GM23338 (cell line): ENCODE results near the gene PTPRN2. TPM values are rescaled to one million over a fixed set of nuclear protein-coding genes. Genes with fewer than 3 reads are reported as not detected.

ENCODE experiments used
- ATAC-seq: fragments of 200-7000 bp; cut with Tn5 transposase; 3 replicates; pipeline ENCODE4 v1.9.1; 2020
- DNase-seq: peaks from one replicate; pipeline ENCODE4 v3.0.0-alpha.2; 2015; ENCODE audit warnings: low spot score
- H2AFZ ChIP-seq: fragments of 200-600 bp; sonication (generic); 2 replicates; pipeline ENCODE4 v1.8.0; 2016; ENCODE audit warnings: antibody characterized with exemption, mild to moderate bottlenecking, moderate library complexity
- H3F3A ChIP-seq: fragments of 200-600 bp; sonication (generic); replicated peaks from 2 replicates; pipeline ENCODE4 v1.8.0; 2017; ENCODE audit warnings: antibody characterized with exemption, mixed run types, low read depth
- H3K27ac ChIP-seq: fragments of 200-600 bp; sonication (generic); 2 replicates; pipeline ENCODE4 v1.6.1; 2016; ENCODE audit warnings: low read depth
- H3K27me3 ChIP-seq: fragments of 200-600 bp; sonication (generic); 2 replicates; pipeline ENCODE4 v1.8.0; 2016; ENCODE audit warnings: mild to moderate bottlenecking, mixed run types, moderate library complexity; ENCODE audit not compliant: insufficient read depth
- H3K36me3 ChIP-seq: fragments of 200-600 bp; sonication (generic); 2 replicates; pipeline ENCODE4 v1.8.0; 2016; ENCODE audit warnings: mild to moderate bottlenecking; ENCODE audit not compliant: insufficient read depth
- H3K4me1 ChIP-seq: fragments of 200-600 bp; sonication (generic); 2 replicates; pipeline ENCODE4 v1.8.0; 2016; ENCODE audit warnings: mild to moderate bottlenecking, moderate library complexity; ENCODE audit not compliant: insufficient read depth
- H3K4me2 ChIP-seq: fragments of 200-600 bp; sonication (generic); 2 replicates; pipeline ENCODE4 v1.7.1; 2017; ENCODE audit warnings: mixed run types
- H3K4me3 ChIP-seq: fragments of 200-600 bp; sonication (generic); 2 replicates; pipeline ENCODE4 v1.6.1; 2016; ENCODE audit warnings: mixed run types
- H3K79me2 ChIP-seq: fragments of 200-600 bp; sonication (generic); replicated peaks from 2 replicates; pipeline ENCODE4 v1.8.0; 2017; ENCODE audit warnings: mild to moderate bottlenecking; ENCODE audit not compliant: insufficient read depth
- H3K9me2 ChIP-seq: fragments of 200-600 bp; sonication (generic); 2 replicates; pipeline ENCODE4 v1.8.0; 2017; ENCODE audit not compliant: insufficient read depth
- H4K20me1 ChIP-seq: fragments of 200-600 bp; sonication (generic); replicated peaks from 2 replicates; pipeline ENCODE4 v1.8.0; 2017; ENCODE audit warnings: mild to moderate bottlenecking; ENCODE audit not compliant: insufficient read depth
- H3K27ac Mint-ChIP-seq: 2 replicates; pipeline ENCODE4 v1.8.0; 2020; ENCODE audit warnings: inconsistent platforms, mild to moderate bottlenecking, moderate library complexity, mixed read lengths
- H3K27me3 Mint-ChIP-seq: 3 replicates; pipeline ENCODE4 v1.8.0; 2022; ENCODE audit warnings: low read depth, mild to moderate bottlenecking, moderate library complexity, mixed read lengths, inconsistent platforms; ENCODE audit not compliant: insufficient read depth, poor library complexity
- H3K36me3 Mint-ChIP-seq: 3 replicates; pipeline ENCODE4 v1.8.0; 2021; ENCODE audit warnings: low read depth, mild to moderate bottlenecking, inconsistent platforms, moderate library complexity, mixed read lengths
- H3K4me1 Mint-ChIP-seq: 3 replicates; pipeline ENCODE4 v1.8.0; 2020; ENCODE audit warnings: mild to moderate bottlenecking, inconsistent platforms, mixed read lengths
- H3K4me3 Mint-ChIP-seq: 3 replicates; pipeline ENCODE4 v1.8.0; 2021; ENCODE audit warnings: moderate library complexity, mild to moderate bottlenecking, inconsistent platforms, mixed read lengths
- H3K9me3 Mint-ChIP-seq: 3 replicates; pipeline ENCODE4 v1.8.0; 2020; ENCODE audit warnings: moderate library complexity, mild to moderate bottlenecking, inconsistent platforms, mixed read lengths
- CREB1 ChIP-seq: fragments of 250-450 bp; sonication (Bioruptor Pico); IDR thresholded peaks from 2 replicates; pipeline ENCODE4 v1.5.0; 2020; ENCODE audit warnings: low read depth, mild to moderate bottlenecking, moderate library complexity
- EZH2 ChIP-seq: fragments of 200-600 bp; sonication (generic); IDR thresholded peaks from one replicate; pipeline ENCODE4 v1.8.0; 2017; ENCODE audit warnings: antibody characterized with exemption, mild to moderate bottlenecking, low read depth; ENCODE audit not compliant: unreplicated experiment
- EZH2phosphoT487 ChIP-seq: fragments of 200-600 bp; sonication (generic); IDR thresholded peaks from one replicate; pipeline ENCODE4 v1.8.1; 2018; ENCODE audit warnings: antibody characterized with exemption; ENCODE audit not compliant: unreplicated experiment
- JUNB ChIP-seq: IDR thresholded peaks from one replicate; pipeline ENCODE4 v1.6.1; 2016; ENCODE audit warnings: antibody characterized with exemption; ENCODE audit not compliant: unreplicated experiment
- NANOG ChIP-seq: IDR thresholded peaks from 2 replicates; pipeline ENCODE4 v1.6.1; 2016; ENCODE audit warnings: antibody characterized with exemption, borderline replicate concordance
- POLR2AphosphoS5 ChIP-seq: IDR thresholded peaks from 2 replicates; pipeline ENCODE4 v1.6.1; 2016; ENCODE audit warnings: antibody characterized with exemption, low read depth
- STAT1 ChIP-seq: IDR thresholded peaks from one replicate; pipeline ENCODE4 v1.6.1; 2016; ENCODE audit warnings: antibody characterized with exemption; ENCODE audit not compliant: unreplicated experiment
- ZNF114 ChIP-seq: fragments of 250-450 bp; sonication (Bioruptor Pico); IDR thresholded peaks from 2 replicates; pipeline ENCODE4 v1.5.0; 2020; ENCODE audit warnings: mild to moderate bottlenecking, moderate library complexity
- ZNF331 ChIP-seq: fragments of 250-450 bp; sonication (Bioruptor Pico); IDR thresholded peaks from 2 replicates; pipeline ENCODE4 v1.5.0; 2020; ENCODE audit warnings: low read depth, mild to moderate bottlenecking, moderate library complexity
- polyA plus RNA-seq: library from polyadenylated mRNA; unstranded; fragments of >200 nt; fragmentation: Nextera tagmentation; extraction: Ambion mirVana; gene quantifications from 2 replicates; pipeline ENCODE4 v1.2.1, GENCODE V29; 2016
- total RNA-seq: library from RNA; depleted of rRNA; stranded (reverse); fragments of >200 nt; shearing (Covaris generic); gene quantifications from 2 replicates; pipeline ENCODE4 v1.2.3, GENCODE V29; 2014
- TF ChIP-seq, protein P1 (sequence below): IDR thresholded peaks from 2 replicates; pipeline ENCODE4 v1.6.1; 2016; ENCODE audit warnings: antibody characterized with exemption
- TF ChIP-seq, protein P2 (sequence below), 2 experiments: fragments of 200-600 bp in 1 of 2; sonication (generic) in 1 of 2; conservative IDR thresholded peaks; 2 replicates each; pipeline versions ENCODE4 v1.5.1 to v1.6.1; 2016 to 2017; ENCODE audit warnings: antibody characterized with exemption in 2 of 2, low read depth in 2 of 2, mild to moderate bottlenecking in 2 of 2, moderate library complexity in 1 of 2
- TF ChIP-seq, protein P3 (sequence below): fragments of 250-450 bp; sonication (Bioruptor Pico); IDR thresholded peaks from 2 replicates; pipeline ENCODE4 v1.5.0; 2020; ENCODE audit warnings: mild to moderate bottlenecking, moderate library complexity
- TF ChIP-seq, protein P4 (sequence below): IDR thresholded peaks from one replicate; pipeline ENCODE4 v1.6.1; 2018; ENCODE audit warnings: antibody characterized with exemption; ENCODE audit not compliant: unreplicated experiment

The PTPRN2 gene
- total and polyA plus RNA-seq, 2 experiments from 2014 or later = 0.87 to 4.0 TPM

DNA sequence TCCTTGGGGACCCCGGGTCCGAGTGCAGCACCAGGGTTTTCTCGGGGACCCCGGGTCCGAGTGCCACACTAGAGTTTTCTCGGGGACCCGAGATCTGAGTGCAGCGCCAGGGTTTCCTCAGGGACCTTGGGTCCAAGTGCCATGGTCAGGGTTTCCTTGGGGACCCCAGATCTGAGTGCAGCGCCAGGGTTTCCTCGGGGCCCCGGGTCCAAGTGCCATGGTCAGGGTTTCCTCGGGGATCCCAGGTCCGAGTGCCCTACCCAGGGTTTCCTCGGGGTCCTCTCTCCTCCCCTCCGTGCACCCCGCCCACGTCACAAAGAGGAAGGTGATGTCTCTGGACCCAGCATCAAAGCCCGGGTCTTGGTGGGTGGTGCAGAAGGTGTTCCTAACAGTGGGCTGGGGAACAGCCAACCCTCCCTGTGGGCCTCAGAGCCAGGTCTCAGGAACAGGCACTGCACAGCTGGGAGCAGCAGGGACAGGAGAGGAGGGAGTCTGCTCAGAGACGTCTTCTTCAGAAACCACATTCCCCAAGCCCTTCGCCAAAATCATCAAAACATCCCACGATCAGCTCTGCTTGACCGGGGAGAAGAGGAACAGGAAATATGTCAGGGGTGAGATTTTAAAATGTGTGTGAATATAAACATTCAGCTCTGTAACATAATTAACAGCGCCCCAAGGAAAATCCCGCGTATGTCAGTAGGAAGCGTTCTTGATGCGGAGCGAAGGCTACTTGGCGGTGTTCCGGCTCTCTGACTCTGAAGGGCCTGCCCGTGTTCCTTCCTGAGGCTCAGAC lies 710.1 kb downstream of the PTPRN2 start:
- H3K27me3 Mint-ChIP-seq = peaks cover 10% of the 10 kb centered on the region
- peaks cover 49% of the 10 kb centered on the region for H3K36me3 Mint-ChIP-seq
- Histone ChIP-seq H3K27ac (no peak overlapping the region), H3K79me2 (no peaks in the 10 kb centered on the region), H3K4me1 (no peaks in the 10 kb centered on the region), H3K27me3 (no peaks in the 10 kb centered on the region), H3K4me2 (no peak overlapping the region), H3K9me2 (no peaks in the 10 kb centered on the region), H2AFZ (no peak overlapping the region), H3K4me3 (no peak overlapping the region), H3K36me3 (no peaks in the 10 kb centered on the region), H3F3A (no peaks in the 10 kb centered on the region), H4K20me1 (no peaks in the 10 kb centered on the region)
- no peak overlapping the region for H3K27ac Mint-ChIP-seq
- H3K4me1 Mint-ChIP-seq = no peaks in the 10 kb centered on the region
- H3K4me3 Mint-ChIP-seq = no peak overlapping the region
- TF ChIP-seq STAT1 (no peak), CREB1 (CRISPR knock-in tag) (no peak), EZH2phosphoT487 (no peak), ZNF114 (CRISPR knock-in tag) (no peak), ZNF331 (no peak), JUNB (no peak), POLR2AphosphoS5 (no peak), EZH2 (no peak), NANOG (no peak)
- TF ChIP-seq, protein P1, sequence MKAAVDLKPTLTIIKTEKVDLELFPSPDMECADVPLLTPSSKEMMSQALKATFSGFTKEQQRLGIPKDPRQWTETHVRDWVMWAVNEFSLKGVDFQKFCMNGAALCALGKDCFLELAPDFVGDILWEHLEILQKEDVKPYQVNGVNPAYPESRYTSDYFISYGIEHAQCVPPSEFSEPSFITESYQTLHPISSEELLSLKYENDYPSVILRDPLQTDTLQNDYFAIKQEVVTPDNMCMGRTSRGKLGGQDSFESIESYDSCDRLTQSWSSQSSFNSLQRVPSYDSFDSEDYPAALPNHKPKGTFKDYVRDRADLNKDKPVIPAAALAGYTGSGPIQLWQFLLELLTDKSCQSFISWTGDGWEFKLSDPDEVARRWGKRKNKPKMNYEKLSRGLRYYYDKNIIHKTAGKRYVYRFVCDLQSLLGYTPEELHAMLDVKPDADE = no peak
- TF ChIP-seq, protein P2, sequence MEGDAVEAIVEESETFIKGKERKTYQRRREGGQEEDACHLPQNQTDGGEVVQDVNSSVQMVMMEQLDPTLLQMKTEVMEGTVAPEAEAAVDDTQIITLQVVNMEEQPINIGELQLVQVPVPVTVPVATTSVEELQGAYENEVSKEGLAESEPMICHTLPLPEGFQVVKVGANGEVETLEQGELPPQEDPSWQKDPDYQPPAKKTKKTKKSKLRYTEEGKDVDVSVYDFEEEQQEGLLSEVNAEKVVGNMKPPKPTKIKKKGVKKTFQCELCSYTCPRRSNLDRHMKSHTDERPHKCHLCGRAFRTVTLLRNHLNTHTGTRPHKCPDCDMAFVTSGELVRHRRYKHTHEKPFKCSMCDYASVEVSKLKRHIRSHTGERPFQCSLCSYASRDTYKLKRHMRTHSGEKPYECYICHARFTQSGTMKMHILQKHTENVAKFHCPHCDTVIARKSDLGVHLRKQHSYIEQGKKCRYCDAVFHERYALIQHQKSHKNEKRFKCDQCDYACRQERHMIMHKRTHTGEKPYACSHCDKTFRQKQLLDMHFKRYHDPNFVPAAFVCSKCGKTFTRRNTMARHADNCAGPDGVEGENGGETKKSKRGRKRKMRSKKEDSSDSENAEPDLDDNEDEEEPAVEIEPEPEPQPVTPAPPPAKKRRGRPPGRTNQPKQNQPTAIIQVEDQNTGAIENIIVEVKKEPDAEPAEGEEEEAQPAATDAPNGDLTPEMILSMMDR (conservative IDR thresholded peaks at IDR 0.05; ENCODE audit: low read depth in 2 of 2) = no peak
- TF ChIP-seq, protein P3, sequence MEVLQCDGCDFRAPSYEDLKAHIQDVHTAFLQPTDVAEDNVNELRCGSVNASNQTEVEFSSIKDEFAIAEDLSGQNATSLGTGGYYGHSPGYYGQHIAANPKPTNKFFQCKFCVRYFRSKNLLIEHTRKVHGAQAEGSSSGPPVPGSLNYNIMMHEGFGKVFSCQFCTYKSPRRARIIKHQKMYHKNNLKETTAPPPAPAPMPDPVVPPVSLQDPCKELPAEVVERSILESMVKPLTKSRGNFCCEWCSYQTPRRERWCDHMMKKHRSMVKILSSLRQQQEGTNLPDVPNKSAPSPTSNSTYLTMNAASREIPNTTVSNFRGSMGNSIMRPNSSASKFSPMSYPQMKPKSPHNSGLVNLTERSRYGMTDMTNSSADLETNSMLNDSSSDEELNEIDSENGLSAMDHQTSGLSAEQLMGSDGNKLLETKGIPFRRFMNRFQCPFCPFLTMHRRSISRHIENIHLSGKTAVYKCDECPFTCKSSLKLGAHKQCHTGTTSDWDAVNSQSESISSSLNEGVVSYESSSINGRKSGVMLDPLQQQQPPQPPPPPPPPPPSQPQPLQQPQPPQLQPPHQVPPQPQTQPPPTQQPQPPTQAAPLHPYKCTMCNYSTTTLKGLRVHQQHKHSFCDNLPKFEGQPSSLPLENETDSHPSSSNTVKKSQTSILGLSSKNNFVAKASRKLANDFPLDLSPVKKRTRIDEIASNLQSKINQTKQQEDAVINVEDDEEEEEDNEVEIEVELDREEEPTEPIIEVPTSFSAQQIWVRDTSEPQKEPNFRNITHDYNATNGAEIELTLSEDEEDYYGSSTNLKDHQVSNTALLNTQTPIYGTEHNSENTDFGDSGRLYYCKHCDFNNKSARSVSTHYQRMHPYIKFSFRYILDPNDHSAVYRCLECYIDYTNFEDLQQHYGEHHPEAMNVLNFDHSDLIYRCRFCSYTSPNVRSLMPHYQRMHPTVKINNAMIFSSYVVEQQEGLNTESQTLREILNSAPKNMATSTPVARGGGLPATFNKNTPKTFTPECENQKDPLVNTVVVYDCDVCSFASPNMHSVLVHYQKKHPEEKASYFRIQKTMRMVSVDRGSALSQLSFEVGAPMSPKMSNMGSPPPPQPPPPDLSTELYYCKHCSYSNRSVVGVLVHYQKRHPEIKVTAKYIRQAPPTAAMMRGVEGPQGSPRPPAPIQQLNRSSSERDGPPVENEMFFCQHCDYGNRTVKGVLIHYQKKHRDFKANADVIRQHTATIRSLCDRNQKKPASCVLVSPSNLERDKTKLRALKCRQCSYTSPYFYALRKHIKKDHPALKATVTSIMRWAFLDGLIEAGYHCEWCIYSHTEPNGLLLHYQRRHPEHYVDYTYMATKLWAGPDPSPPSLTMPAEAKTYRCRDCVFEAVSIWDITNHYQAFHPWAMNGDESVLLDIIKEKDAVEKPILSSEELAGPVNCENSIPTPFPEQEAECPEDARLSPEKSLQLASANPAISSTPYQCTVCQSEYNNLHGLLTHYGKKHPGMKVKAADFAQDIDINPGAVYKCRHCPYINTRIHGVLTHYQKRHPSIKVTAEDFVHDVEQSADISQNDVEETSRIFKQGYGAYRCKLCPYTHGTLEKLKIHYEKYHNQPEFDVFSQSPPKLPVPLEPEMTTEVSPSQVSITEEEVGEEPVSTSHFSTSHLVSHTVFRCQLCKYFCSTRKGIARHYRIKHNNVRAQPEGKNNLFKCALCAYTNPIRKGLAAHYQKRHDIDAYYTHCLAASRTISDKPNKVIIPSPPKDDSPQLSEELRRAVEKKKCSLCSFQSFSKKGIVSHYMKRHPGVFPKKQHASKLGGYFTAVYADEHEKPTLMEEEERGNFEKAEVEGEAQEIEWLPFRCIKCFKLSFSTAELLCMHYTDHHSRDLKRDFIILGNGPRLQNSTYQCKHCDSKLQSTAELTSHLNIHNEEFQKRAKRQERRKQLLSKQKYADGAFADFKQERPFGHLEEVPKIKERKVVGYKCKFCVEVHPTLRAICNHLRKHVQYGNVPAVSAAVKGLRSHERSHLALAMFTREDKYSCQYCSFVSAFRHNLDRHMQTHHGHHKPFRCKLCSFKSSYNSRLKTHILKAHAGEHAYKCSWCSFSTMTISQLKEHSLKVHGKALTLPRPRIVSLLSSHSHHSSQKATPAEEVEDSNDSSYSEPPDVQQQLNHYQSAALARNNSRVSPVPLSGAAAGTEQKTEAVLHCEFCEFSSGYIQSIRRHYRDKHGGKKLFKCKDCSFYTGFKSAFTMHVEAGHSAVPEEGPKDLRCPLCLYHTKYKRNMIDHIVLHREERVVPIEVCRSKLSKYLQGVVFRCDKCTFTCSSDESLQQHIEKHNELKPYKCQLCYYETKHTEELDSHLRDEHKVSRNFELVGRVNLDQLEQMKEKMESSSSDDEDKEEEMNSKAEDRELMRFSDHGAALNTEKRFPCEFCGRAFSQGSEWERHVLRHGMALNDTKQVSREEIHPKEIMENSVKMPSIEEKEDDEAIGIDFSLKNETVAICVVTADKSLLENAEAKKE (CRISPR knock-in tag) = no peak
- TF ChIP-seq, protein P4, sequence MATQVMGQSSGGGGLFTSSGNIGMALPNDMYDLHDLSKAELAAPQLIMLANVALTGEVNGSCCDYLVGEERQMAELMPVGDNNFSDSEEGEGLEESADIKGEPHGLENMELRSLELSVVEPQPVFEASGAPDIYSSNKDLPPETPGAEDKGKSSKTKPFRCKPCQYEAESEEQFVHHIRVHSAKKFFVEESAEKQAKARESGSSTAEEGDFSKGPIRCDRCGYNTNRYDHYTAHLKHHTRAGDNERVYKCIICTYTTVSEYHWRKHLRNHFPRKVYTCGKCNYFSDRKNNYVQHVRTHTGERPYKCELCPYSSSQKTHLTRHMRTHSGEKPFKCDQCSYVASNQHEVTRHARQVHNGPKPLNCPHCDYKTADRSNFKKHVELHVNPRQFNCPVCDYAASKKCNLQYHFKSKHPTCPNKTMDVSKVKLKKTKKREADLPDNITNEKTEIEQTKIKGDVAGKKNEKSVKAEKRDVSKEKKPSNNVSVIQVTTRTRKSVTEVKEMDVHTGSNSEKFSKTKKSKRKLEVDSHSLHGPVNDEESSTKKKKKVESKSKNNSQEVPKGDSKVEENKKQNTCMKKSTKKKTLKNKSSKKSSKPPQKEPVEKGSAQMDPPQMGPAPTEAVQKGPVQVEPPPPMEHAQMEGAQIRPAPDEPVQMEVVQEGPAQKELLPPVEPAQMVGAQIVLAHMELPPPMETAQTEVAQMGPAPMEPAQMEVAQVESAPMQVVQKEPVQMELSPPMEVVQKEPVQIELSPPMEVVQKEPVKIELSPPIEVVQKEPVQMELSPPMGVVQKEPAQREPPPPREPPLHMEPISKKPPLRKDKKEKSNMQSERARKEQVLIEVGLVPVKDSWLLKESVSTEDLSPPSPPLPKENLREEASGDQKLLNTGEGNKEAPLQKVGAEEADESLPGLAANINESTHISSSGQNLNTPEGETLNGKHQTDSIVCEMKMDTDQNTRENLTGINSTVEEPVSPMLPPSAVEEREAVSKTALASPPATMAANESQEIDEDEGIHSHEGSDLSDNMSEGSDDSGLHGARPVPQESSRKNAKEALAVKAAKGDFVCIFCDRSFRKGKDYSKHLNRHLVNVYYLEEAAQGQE = no peak
- H3K9me3 Mint-ChIP-seq = peaks cover 46% of the 10 kb centered on the region
- ATAC-seq = no peak
- no peak for DNase-seq
